ENCODE measurements around the gene BORCS5. TPM values are rescaled to one million over a fixed set of nuclear protein-coding genes. Genes with fewer than 3 reads are reported as not detected.

BORCS5 gene
- total and polyA plus RNA-seq, 2 of the 8 experiments (the other 6 are each of a cell fraction or from before 2014, with no cell fraction given) = 8.3 to 17.4 TPM

GRCh38 chr12:12446786-12447185, 89.9 kb downstream of the BORCS5 start:
- H2BK15ac ChIP-seq (ENCODE audit: low read length) = no peak overlapping the region
- CTCF ChIA-PET (ENCODE audit: partially characterized antibody) = interaction anchor here (0.6 kb wide), 1 partner anchor 175 kb away, joined by 3 read pairs; no protein-coding TSS in a partner anchor
- DNase-seq (ENCODE audit: low read depth in 1 of 2, low spot score in 2 of 2) = no peak
- no peak for TF ChIP-seq YY1 (IDR thresholded peaks at IDR 0.05; ENCODE audit: low read depth, low read length)
- TF ChIP-seq CTBP2 (IDR thresholded peaks at IDR 0.05; ENCODE audit: borderline replicate concordance, insufficient read depth, insufficient read length, low read length) = no peak
- no peak for TF ChIP-seq ATF3 (IDR thresholded peaks at IDR 0.05; ENCODE audit: insufficient read depth, low read depth, low read length)
- no peak for TF ChIP-seq EGR1 (IDR thresholded peaks at IDR 0.05; ENCODE audit: borderline replicate concordance, low read depth, low read length)
- TF ChIP-seq SP4 (IDR thresholded peaks at IDR 0.05; ENCODE audit: low read length) = no peak
- TF ChIP-seq SP2 (IDR thresholded peaks at IDR 0.05; ENCODE audit: low read length) = no peak
- TF ChIP-seq RFX5 (IDR thresholded peaks at IDR 0.05; ENCODE audit: borderline replicate concordance, low read depth, low read length) = no peak
- TF ChIP-seq KDM5A (IDR thresholded peaks at IDR 0.05; ENCODE audit: low read length) = no peak

More at GRCh38 chr12:12446786-12447185, 89.9 kb downstream of the BORCS5 start:
- Histone ChIP-seq H3K4ac (replicated peaks; ENCODE audit: insufficient read length, low read depth, low read length) (no peak overlapping the region), H3K14ac (ENCODE audit: insufficient read length) (no peak overlapping the region), H3K27me3 (replicated peaks in 1 of 4; ENCODE audit: control insufficient read depth in 3 of 4, extremely low read depth in 1 of 4, insufficient read depth in 3 of 4, low read length in 3 of 4) (no peaks in the 10 kb centered on the region), H3K56ac (replicated peaks; ENCODE audit: insufficient read length, low read depth, low read length) (no peak overlapping the region), H2BK12ac (ENCODE audit: low read depth, low read length) (no peak overlapping the region), H2AFZ (ENCODE audit: low read length) (no peak overlapping the region), H2BK5ac (ENCODE audit: low read depth, low read length) (no peak overlapping the region), H4K8ac (ENCODE audit: extremely low read depth, insufficient read depth, low read length) (no peak overlapping the region), H3K23ac (ENCODE audit: insufficient read length) (no peak overlapping the region), H3K18ac (ENCODE audit: extremely low read depth, low read length) (no peak overlapping the region), H2BK120ac (replicated peaks; ENCODE audit: low read depth, low read length) (no peak overlapping the region), H4K20me1 (replicated peaks in 1 of 2; ENCODE audit: control insufficient read depth in 1 of 2, insufficient read depth in 2 of 2, low read length in 2 of 2) (no peaks in the 10 kb centered on the region), H3K36me3 (ENCODE audit: control insufficient read depth in 2 of 4, insufficient read depth in 4 of 4, low read length in 3 of 4) (no peaks in the 10 kb centered on the region), H2BK20ac (ENCODE audit: low read length) (no peak overlapping the region), H3K27ac (ENCODE audit: low read depth, low read length) (no peak overlapping the region), H3K9ac (replicated peaks in 1 of 4; ENCODE audit: extremely low read depth in 1 of 4, low read depth in 3 of 4, low read length in 3 of 4) (no peak overlapping the region), H3K23me2 (ENCODE audit: low read depth, low read length) (no peaks in the 10 kb centered on the region), H3K4me2 (ENCODE audit: insufficient read depth in 1 of 2, low read depth in 2 of 2, low read length in 2 of 2) (no peak overlapping the region), H3K79me2 (ENCODE audit: control insufficient read depth in 1 of 2, insufficient read depth in 2 of 2, low read length in 2 of 2) (no peaks in the 10 kb centered on the region), H2AK5ac (ENCODE audit: low read depth, low read length) (no peak overlapping the region), H3K9me3 (ENCODE audit: insufficient read depth in 2 of 2, low read depth in 1 of 2, low read length in 1 of 2) (no peaks in the 10 kb centered on the region), H4K5ac (ENCODE audit: insufficient read length, low read depth, low read length) (no peak overlapping the region), H3K4me1 (replicated peaks in 1 of 4; ENCODE audit: control insufficient read depth in 3 of 4, insufficient read depth in 4 of 4, low read length in 3 of 4) (peaks cover 0 to 3% (median 0%) of the 10 kb centered on the region in 4 experiments; a peak in 1 of 7 replicates), H3K79me1 (ENCODE audit: low read depth, low read length) (no peaks in the 10 kb centered on the region), H3K4me3 (ENCODE audit: extremely low read depth in 1 of 4, insufficient read depth in 2 of 4, low read depth in 3 of 4, low read length in 4 of 4) (no peak overlapping the region), H4K91ac (replicated peaks; ENCODE audit: insufficient read length, low read length) (no peak overlapping the region)
- FAIRE-seq = no peak
- WGBS, 2 experiments (ENCODE audit: extremely low coverage in 1 of 2, insufficient coverage in 1 of 2, insufficient read length in 1 of 2, insufficient replicate concordance in 2 of 2, low coverage in 1 of 2, low lambda C conversion rate in 2 of 2, missing lambda C conversion rate in 1 of 2) = 86% methylated on average over 3 of the region's 3 CpGs; no CpG with 5 or more reads in 1 of the 2 experiments
- POLR2A ChIA-PET (ENCODE audit: partially characterized antibody) = interaction anchor here (1.2 kb wide), 1 partner anchor 10 kb away, joined by 5 read pairs; no protein-coding TSS in a partner anchor
